ENCODE measurements around the gene HLA-DPB1. TPM values are rescaled to one million over a fixed set of nuclear protein-coding genes. Genes with fewer than 3 reads are reported as not detected.
"Not testable (repeated sequence)": the region's sequence is repeated elsewhere in the genome, so short reads cannot be mapped to it uniquely, and the experiment has no call there.

HLA-DPB1 gene
- total RNA-seq, 3 donors from 2014 or later = 56.5 to 80.3 (median 58.2) TPM

DNA sequence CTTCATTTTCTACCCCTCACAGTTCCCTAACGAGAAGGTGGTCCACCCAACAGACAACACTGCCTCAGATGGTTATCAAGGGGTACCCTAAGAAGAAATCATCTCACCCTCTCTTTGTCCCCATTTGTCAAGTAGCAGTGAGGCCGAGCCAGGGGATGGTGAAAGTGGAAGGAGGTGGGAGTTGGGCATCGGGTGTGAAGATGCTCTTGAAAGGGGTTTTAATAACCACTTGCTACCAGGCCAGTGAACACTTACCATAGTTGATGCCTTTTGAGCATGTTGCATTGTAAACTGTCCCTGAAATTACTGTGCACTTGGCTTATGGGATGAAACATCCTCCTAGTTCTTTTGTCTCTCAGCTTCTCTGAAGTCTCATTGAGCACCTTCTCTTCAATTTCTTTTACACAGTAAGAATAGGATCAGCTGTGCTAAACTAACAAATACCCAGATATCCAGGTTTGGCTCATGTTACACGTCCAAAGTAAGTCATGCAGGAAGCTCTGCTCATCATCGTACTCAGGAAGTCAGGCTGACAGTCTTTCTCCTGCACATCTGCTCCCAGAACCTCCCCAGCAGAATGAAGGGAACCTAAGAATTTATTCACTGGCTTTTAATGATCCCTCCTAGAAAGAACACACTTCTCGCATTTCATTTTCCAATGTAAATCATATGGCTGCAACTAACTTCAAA, 13.3 kb downstream of the HLA-DPB1 start:
- no peak for DNase-seq (ENCODE audit: low spot score in 2 of 2)
- no peaks in the 10 kb centered on the region for H3K27me3 ChIP-seq
- H3K36me3 ChIP-seq = no peaks in the 10 kb centered on the region
- no peak overlapping the region for H3K4me3 ChIP-seq
- H3K9me3 ChIP-seq = no peaks in the 10 kb centered on the region
- TF ChIP-seq POLR2A (IDR thresholded peaks at IDR 0.05) (no peak), POLR2AphosphoS5 (IDR thresholded peaks at IDR 0.05) (no peak), CTCF (IDR thresholded peaks at IDR 0.05) (no peak)
- H3K4me1 ChIP-seq = no peaks in the 10 kb centered on the region
- no peak overlapping the region for H3K27ac ChIP-seq
- intact Hi-C loops (cut with DNase I; ENCODE audit: low total_unique reads) = loop anchor here (10.0 kb wide), 1 partner anchor 74 kb away; no protein-coding TSS in a partner anchor

DNA sequence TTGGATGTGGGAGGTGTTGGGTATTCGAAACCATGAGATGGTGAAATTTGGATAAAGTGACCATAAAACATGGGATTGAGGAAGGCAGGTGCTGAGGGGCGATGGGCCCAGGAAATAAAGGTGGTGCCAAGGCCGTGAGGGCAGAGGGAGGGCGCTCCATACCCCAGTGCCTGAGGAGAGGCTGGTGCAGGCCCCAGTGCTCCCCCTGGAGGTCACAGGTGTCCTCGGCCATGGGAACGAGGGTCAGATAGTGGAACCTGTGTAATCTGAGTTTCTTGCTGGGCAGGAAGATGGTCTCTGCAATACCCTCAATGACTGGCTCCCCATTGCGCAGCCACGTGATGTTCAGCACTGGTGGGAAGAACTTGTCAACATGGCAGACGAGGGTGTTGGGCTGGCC, 16.2 kb downstream of the HLA-DPB1 start:
- no peak for DNase-seq (ENCODE audit: low spot score in 2 of 2)
- H3K27ac ChIP-seq = no peak overlapping the region
- no peak overlapping the region for H3K4me3 ChIP-seq
- no peaks in the 10 kb centered on the region for H3K4me1 ChIP-seq
- intact Hi-C loops (cut with DNase I; ENCODE audit: low total_unique reads) = no loop called here
- no peaks in the 10 kb centered on the region for H3K27me3 ChIP-seq
- TF ChIP-seq POLR2A (IDR thresholded peaks at IDR 0.05) = no peak
- no peak for TF ChIP-seq POLR2AphosphoS5 (IDR thresholded peaks at IDR 0.05)
- TF ChIP-seq CTCF (IDR thresholded peaks at IDR 0.05) = no peak
- no peaks in the 10 kb centered on the region for H3K9me3 ChIP-seq
- no peaks in the 10 kb centered on the region for H3K36me3 ChIP-seq

DNA sequence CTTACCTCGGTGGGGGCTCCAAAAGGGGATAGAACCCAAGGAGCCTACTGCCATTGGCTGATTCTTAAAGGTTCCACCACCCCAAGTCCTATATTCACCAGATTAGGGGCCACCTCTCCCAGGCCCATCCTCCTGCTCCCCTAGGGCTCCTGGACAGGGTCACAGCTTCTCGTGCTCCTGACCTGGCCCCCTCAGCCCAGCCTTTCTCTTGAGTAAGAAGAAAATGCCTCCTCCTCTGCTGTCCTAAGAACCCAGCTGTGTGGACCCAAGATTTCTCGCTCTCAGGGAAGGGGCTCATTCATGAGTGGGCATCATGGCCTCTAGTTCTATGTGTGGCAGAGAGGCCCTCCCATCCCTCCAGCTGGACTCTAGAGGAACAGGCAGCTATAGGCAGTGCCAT, 16.6 kb downstream of the HLA-DPB1 start:
- TF ChIP-seq CTCF (IDR thresholded peaks at IDR 0.05) (no peak), POLR2A (IDR thresholded peaks at IDR 0.05) (no peak), POLR2AphosphoS5 (IDR thresholded peaks at IDR 0.05) (no peak)
- no peak overlapping the region for H3K27ac ChIP-seq
- H3K9me3 ChIP-seq = peaks cover 0 to 3% of the 10 kb centered on the region in 2 donors
- H3K4me3 ChIP-seq = no peak overlapping the region
- intact Hi-C loops (cut with DNase I; ENCODE audit: low total_unique reads) = no loop called here
- no peaks in the 10 kb centered on the region for H3K4me1 ChIP-seq
- no peaks in the 10 kb centered on the region for H3K36me3 ChIP-seq
- no peak for DNase-seq (ENCODE audit: low spot score in 2 of 2)
- no peaks in the 10 kb centered on the region for H3K27me3 ChIP-seq

DNA sequence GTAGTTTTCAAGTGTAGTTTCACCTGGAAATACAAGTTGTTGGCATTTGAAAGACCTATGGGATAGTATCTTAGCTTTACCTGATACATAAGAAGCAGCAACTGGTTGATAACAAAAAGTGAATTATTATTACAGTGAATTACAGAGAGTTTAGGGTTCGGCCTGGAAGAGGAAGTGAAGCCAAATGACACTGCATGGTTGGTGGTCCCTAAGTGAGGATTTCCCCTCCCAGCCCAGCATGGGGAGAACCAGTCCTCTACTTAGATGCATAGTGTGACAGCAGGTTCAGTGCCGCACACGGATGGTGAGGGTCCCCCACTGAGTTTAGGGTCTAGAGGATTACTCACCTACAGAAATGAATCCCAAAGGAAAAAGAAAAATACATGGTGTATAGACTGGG, 18.1 kb downstream of the HLA-DPB1 start:
- Histone ChIP-seq H3K36me3 (no peaks in the 10 kb centered on the region), H3K4me3 (no peak overlapping the region), H3K9me3 (peaks cover 0 to 3% of the 10 kb centered on the region in 2 donors), H3K27me3 (no peaks in the 10 kb centered on the region), H3K27ac (no peak overlapping the region), H3K4me1 (no peaks in the 10 kb centered on the region)
- DNase-seq (ENCODE audit: low spot score in 2 of 2) = no peak
- intact Hi-C loops (cut with DNase I; ENCODE audit: low total_unique reads) = no loop called here
- TF ChIP-seq POLR2A (IDR thresholded peaks at IDR 0.05) (no peak), POLR2AphosphoS5 (IDR thresholded peaks at IDR 0.05) (no peak), CTCF (IDR thresholded peaks at IDR 0.05) (no peak)

DNA sequence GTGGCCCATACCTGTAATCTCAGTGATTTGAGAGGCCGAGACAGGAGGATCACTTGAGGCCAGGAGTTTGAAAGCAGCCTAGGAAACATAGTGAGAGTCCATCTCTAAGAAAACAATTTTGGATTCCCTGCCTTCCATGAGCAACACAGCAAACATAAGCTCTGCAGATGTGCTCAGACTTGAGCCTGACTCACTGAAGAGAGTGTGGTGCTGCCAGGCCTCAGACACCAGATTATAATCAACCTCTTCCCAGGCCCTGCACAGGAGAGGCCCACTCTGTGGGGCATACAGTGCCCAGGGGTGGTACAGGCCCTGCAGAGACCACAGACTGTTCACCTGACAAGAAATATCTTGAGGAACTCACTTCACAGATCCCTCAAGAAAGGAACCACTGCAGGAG, 19.9 kb downstream of the HLA-DPB1 start:
- DNase-seq (ENCODE audit: low spot score in 2 of 2) = no peak
- H3K27ac ChIP-seq = no peak overlapping the region
- no peaks in the 10 kb centered on the region for H3K36me3 ChIP-seq
- H3K4me1 ChIP-seq = no peaks in the 10 kb centered on the region
- peaks cover 0 to 6% of the 10 kb centered on the region in 2 donors for H3K9me3 ChIP-seq
- TF ChIP-seq CTCF (IDR thresholded peaks at IDR 0.05) = no peak
- TF ChIP-seq POLR2AphosphoS5 (IDR thresholded peaks at IDR 0.05) = no peak
- TF ChIP-seq POLR2A (IDR thresholded peaks at IDR 0.05) = no peak
- no peak overlapping the region for H3K4me3 ChIP-seq
- intact Hi-C loops (cut with DNase I; ENCODE audit: low total_unique reads) = no loop called here
- H3K27me3 ChIP-seq = no peaks in the 10 kb centered on the region

DNA sequence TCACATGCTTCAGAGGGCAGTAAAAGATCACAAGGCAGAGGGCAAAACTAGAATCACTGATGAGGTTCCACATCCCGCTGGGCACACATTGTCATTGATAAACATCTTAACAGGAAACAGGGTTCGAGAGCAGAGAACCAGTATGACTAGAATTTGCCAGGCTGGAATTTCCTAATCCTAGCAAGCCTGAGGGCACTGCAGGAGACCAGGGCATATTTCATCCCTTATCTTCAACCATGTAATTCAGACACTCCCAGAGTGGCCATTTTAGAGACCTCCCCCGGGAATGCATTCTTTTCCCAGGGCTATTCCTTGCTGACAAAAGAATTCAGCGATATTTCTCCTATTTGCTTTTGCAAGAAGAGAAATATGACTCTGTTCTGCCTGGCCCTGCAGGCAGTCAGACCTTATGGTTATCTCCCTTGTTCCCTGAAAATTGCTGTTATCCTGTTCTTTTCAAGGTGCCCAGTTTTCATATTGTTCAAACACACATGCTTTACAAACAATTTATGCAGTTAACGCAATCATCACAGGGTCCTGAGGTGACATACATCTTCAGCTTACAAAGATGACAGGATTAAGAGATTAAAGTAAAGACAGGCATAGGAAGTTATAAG, 25.4 kb downstream of the HLA-DPB1 start:
- DNase-seq (ENCODE audit: low spot score in 2 of 2); intact Hi-C loops (cut with DNase I; ENCODE audit: low total_unique reads); H3K27me3 ChIP-seq: not testable (repeated sequence)

More for the DNA sequence above, 25.4 kb downstream of the HLA-DPB1 start:
- peaks cover 0 to 15% of the 10 kb centered on the region in 2 donors for H3K9me3 ChIP-seq
- not testable (repeated sequence) for H3K27ac ChIP-seq, H3K36me3 ChIP-seq, H3K4me3 ChIP-seq, H3K4me1 ChIP-seq
